GM23248 (cell line): ENCODE results near the gene DYRK1A. TPM values are rescaled to one million over a fixed set of nuclear protein-coding genes. Genes with fewer than 3 reads are reported as not detected.

Experiments
- DNase-seq: peaks from one replicate; pipeline ENCODE4 v3.0.0-alpha.2; 2015
- H2AFZ ChIP-seq: fragments of 200-600 bp; sonication (generic); 2 replicates; pipeline ENCODE4 v1.6.1; 2016; ENCODE audit warnings: antibody characterized with exemption
- H3F3A ChIP-seq: fragments of 200-600 bp; sonication (generic); 2 replicates; pipeline ENCODE4 v1.6.1; 2016; ENCODE audit warnings: mild to moderate bottlenecking, antibody characterized with exemption, mixed run types; ENCODE audit not compliant: insufficient read depth
- H3K27ac ChIP-seq: fragments of 200-600 bp; sonication (generic); 2 replicates; pipeline ENCODE4 v1.5.1; 2016; ENCODE audit warnings: mild to moderate bottlenecking
- H3K27me3 ChIP-seq: fragments of 200-600 bp; sonication (generic); replicated peaks from 2 replicates; pipeline ENCODE4 v1.6.1; 2016; ENCODE audit warnings: mild to moderate bottlenecking; ENCODE audit not compliant: insufficient read depth
- H3K36me3 ChIP-seq: fragments of 200-600 bp; sonication (generic); 2 replicates; pipeline ENCODE4 v1.6.1; 2016; ENCODE audit warnings: low read depth, mild to moderate bottlenecking
- H3K4me1 ChIP-seq: fragments of 200-600 bp; sonication (generic); 2 replicates; pipeline ENCODE4 v1.6.1; 2016; ENCODE audit warnings: mild to moderate bottlenecking; ENCODE audit not compliant: insufficient read depth
- H3K4me2 ChIP-seq: fragments of 200-600 bp; sonication (generic); one replicate; pipeline ENCODE4 v1.6.1; 2016; ENCODE audit warnings: mild to moderate bottlenecking; ENCODE audit not compliant: unreplicated experiment
- H3K4me3 ChIP-seq: fragments of 200-600 bp; sonication (generic); 2 replicates; pipeline ENCODE4 v1.5.1; 2016; ENCODE audit warnings: mild to moderate bottlenecking
- H3K79me2 ChIP-seq: fragments of 200-600 bp; sonication (generic); 2 replicates; pipeline ENCODE4 v1.6.1; 2016; ENCODE audit warnings: mild to moderate bottlenecking; ENCODE audit not compliant: insufficient read depth
- H3K9ac ChIP-seq: fragments of 200-600 bp; sonication (generic); 2 replicates; pipeline ENCODE4 v1.6.1; 2016; ENCODE audit warnings: mild to moderate bottlenecking
- H3K9me2 ChIP-seq: fragments of 200-600 bp; sonication (generic); 2 replicates; pipeline ENCODE4 v1.6.1; 2016; ENCODE audit warnings: mixed run types, mild to moderate bottlenecking, moderate library complexity; ENCODE audit not compliant: insufficient read depth
- H3K9me3 ChIP-seq: fragments of 200-600 bp; sonication (generic); one replicate; pipeline ENCODE4 v1.6.1; 2017; ENCODE audit warnings: low read depth
- H4K20me1 ChIP-seq: fragments of 200-600 bp; sonication (generic); 2 replicates; pipeline ENCODE4 v1.6.0; 2016; ENCODE audit not compliant: insufficient read depth
- EZH2 ChIP-seq: fragments of 200-600 bp; sonication (generic); IDR thresholded peaks from 2 replicates; pipeline ENCODE4 v1.6.1; 2018; ENCODE audit warnings: antibody characterized with exemption, mild to moderate bottlenecking; ENCODE audit not compliant: insufficient read depth, poor library complexity, severe bottlenecking
- EZH2phosphoT487 ChIP-seq: fragments of 200-600 bp; sonication (generic); IDR thresholded peaks from 2 replicates; pipeline ENCODE4 v1.6.1; 2018; ENCODE audit warnings: antibody characterized with exemption, moderate library complexity, mild to moderate bottlenecking, low read depth; ENCODE audit not compliant: insufficient read depth
- WGBS, 2 experiments: methylation state at CpG; one replicate each; pipeline ENCODE4 v1.1.6; 2015 to 2017; ENCODE audit warnings: low lambda C conversion rate in 2 of 2, low coverage in 1 of 2; ENCODE audit errors: missing lambda C conversion rate in 2 of 2; 5-methylcytosine and 5-hydroxymethylcytosine counted together
- in situ Hi-C: fragments of 300-500 bp; cut with MboI; formaldehyde crosslinking; loops from 2 replicates; pipeline ENCODE4 v1.15.0; 2020
- polyA plus RNA-seq: library from polyadenylated mRNA; unstranded; fragments of >200 nt; fragmentation: Nextera tagmentation; extraction: Ambion mirVana; gene quantifications from 2 replicates; pipeline ENCODE4 v1.2.1, GENCODE V29; 2016
- total RNA-seq: library from RNA; depleted of rRNA; stranded (reverse); fragments of >200 nt; shearing (Covaris generic); gene quantifications from 2 replicates; pipeline ENCODE4 v1.2.3, GENCODE V29; 2014

Gene DYRK1A
- total and polyA plus RNA-seq, 2 experiments from 2014 or later = 2.5 to 41.3 TPM

DNA sequence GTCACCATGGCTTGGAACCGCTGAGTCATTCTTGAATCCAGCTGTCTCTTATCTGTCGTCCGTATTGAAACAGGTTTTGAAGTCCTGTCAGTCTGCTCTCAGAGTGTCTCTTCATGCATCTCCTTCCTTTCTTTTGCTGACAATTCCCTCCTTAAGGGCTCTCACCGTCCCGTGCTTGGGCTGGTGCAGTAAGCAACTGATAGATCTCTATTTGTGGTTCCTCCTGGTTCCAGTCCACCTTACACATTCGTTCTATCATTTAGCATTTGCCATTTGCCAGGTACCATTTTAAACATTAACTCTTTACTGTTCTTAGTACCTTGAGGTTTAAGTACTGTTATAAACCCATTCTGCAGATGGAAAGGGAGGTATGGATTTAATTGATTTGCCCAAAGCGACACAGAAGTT lies 88.9 kb downstream of the DYRK1A start:
- no peaks in the 10 kb centered on the region for H3K9me3 ChIP-seq
- no peak for TF ChIP-seq EZH2
- no peak for TF ChIP-seq EZH2phosphoT487
- H3F3A ChIP-seq = peaks cover 49% of the 10 kb centered on the region
- no peaks in the 10 kb centered on the region for H3K27me3 ChIP-seq
- no peak overlapping the region for H3K9ac ChIP-seq
- H3K79me2 ChIP-seq = peaks cover 94% of the 10 kb centered on the region
- peaks cover 71% of the 10 kb centered on the region for H3K4me1 ChIP-seq
- H3K36me3 ChIP-seq = no peaks in the 10 kb centered on the region
- H4K20me1 ChIP-seq = peaks cover 10% of the 10 kb centered on the region; the same call in 1 of the 2 replicates
- peak; percentile 41 for DNase-seq
- H3K4me3 ChIP-seq = no peak overlapping the region
- no peaks in the 10 kb centered on the region for H3K9me2 ChIP-seq
- 48 to 50% methylated on average over 7 of the region's 7 CpGs for WGBS, 2 experiments
- in situ Hi-C loops = no loop called here
- H3K4me2 ChIP-seq = peak overlapping the region; percentile 18
- H3K27ac ChIP-seq = no peak overlapping the region
- no peak overlapping the region for H2AFZ ChIP-seq

DNA sequence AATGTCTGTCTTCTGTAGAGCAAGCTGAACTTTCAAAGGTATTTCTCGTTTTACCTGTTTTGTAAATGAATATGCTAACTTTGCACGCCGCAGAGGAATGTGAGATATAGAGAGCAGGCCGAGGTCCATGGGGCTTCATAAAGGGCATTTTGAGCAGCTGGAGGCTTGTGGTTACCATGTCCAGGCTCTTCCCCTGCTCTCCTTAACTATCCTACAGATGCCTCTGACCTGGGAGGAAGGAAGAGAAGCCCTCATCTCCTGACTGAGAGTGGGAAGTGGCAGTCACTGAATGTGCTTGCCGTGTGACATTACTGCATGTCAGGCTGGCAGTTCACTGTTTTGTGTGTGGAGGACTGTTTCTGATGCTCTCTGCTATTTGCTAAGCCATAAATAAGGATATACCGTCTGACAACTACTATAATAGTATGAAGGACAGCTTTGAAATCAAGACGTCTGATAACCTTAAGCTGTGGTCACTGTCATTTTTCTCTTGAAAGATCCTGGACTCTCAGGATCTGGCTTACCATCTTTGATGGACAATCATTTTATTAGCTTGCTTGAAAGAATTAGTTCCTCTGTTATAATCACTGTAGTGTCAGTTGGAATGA lies 92.2 kb downstream of the DYRK1A start:
- Histone ChIP-seq H3K4me2 (peak overlapping the region; percentile 81), H3K9me2 (no peaks in the 10 kb centered on the region), H2AFZ (no peak overlapping the region), H3K9ac (peak overlapping the region; percentile 13; the same call in 1 of the 2 replicates), H3K36me3 (no peaks in the 10 kb centered on the region), H3K4me1 (peaks cover 66% of the 10 kb centered on the region), H3K27me3 (no peaks in the 10 kb centered on the region), H3K27ac (0 out of 2 replicates have a peak overlapping the region, but pooled peaks have one; percentile 13), H3K79me2 (peaks cover 100% of the 10 kb centered on the region), H3F3A (peaks cover 30% of the 10 kb centered on the region), H4K20me1 (peaks cover 28% of the 10 kb centered on the region), H3K9me3 (no peaks in the 10 kb centered on the region), H3K4me3 (no peak overlapping the region)
- WGBS, 2 experiments = 68 to 71% methylated on average over 7 of the region's 7 CpGs
- TF ChIP-seq EZH2 (no peak), EZH2phosphoT487 (no peak)
- in situ Hi-C loops = no loop called here
- no peak for DNase-seq

DNA sequence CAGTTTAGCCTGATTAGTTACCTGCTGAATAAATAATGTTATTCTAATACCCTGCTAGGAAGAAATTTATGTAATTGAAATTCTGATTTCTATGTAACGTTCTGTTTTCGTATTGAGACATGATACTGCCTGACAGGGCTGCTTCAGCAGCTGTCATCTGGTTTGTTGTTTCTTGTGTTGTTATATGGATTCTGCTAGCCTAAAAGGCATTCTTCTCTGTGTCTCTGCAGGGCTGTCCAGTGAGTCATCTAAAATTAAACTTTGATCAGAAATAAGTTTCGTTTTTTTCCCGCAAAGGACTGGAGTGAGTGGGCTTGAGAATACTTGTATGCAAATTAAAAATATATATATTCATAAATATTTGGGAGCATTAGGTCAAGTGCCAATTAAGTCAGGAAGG lies 93.0 kb downstream of the DYRK1A start:
- 1% methylated on average over 4 of the region's 4 CpGs for WGBS, 2 experiments
- Histone ChIP-seq H2AFZ (no peak overlapping the region), H3K4me1 (peaks cover 60% of the 10 kb centered on the region), H3K9me3 (no peaks in the 10 kb centered on the region), H3K27me3 (no peaks in the 10 kb centered on the region), H3K4me2 (peak overlapping the region; percentile 81), H3K9ac (peak overlapping the region; percentile 13), H4K20me1 (peaks cover 28% of the 10 kb centered on the region), H3K9me2 (no peaks in the 10 kb centered on the region), H3K4me3 (peak overlapping the region; percentile 46), H3K79me2 (peaks cover 100% of the 10 kb centered on the region), H3F3A (peaks cover 32% of the 10 kb centered on the region), H3K36me3 (no peaks in the 10 kb centered on the region), H3K27ac (peak overlapping the region; percentile 13)
- TF ChIP-seq EZH2 (no peak), EZH2phosphoT487 (no peak)
- in situ Hi-C loops = no loop called here
- DNase-seq = peak; percentile 77

- H3K9me3 ChIP-seq = no peaks in the 10 kb centered on the region
- H3K4me3 ChIP-seq = peak overlapping the region; percentile 46
- H3K4me2 ChIP-seq = peak overlapping the region; percentile 81
- H4K20me1 ChIP-seq = peaks cover 29% of the 10 kb centered on the region
- DNase-seq = no peak
- in situ Hi-C loops = no loop called here
- H3K9me2 ChIP-seq = no peaks in the 10 kb centered on the region
- TF ChIP-seq EZH2phosphoT487 (no peak), EZH2 (no peak)
- no peaks in the 10 kb centered on the region for H3K36me3 ChIP-seq
- no peaks in the 10 kb centered on the region for H3K27me3 ChIP-seq
- peaks cover 100% of the 10 kb centered on the region for H3K79me2 ChIP-seq
- no peak overlapping the region for H2AFZ ChIP-seq
- WGBS, 2 experiments = 83 to 84% methylated on average over 7 of the region's 7 CpGs
- H3K9ac ChIP-seq = peak overlapping the region; percentile 13; the same call in 1 of the 2 replicates
- peaks cover 32% of the 10 kb centered on the region; the same call in 1 of the 2 replicates for H3F3A ChIP-seq
- peaks cover 56% of the 10 kb centered on the region for H3K4me1 ChIP-seq
- H3K27ac ChIP-seq = peak overlapping the region; percentile 13
Observed at GRCh38 chr21:37460196-37460595, 93.6 kb downstream of the DYRK1A start.
